ENCODE measurements around the gene TUBB4A. TPM values are rescaled to one million over a fixed set of nuclear protein-coding genes. Genes with fewer than 3 reads are reported as not detected.

The TUBB4A gene
- total RNA-seq, 2 experiments from 2014 or later: 4.8 to 5.1 TPM

DNA sequence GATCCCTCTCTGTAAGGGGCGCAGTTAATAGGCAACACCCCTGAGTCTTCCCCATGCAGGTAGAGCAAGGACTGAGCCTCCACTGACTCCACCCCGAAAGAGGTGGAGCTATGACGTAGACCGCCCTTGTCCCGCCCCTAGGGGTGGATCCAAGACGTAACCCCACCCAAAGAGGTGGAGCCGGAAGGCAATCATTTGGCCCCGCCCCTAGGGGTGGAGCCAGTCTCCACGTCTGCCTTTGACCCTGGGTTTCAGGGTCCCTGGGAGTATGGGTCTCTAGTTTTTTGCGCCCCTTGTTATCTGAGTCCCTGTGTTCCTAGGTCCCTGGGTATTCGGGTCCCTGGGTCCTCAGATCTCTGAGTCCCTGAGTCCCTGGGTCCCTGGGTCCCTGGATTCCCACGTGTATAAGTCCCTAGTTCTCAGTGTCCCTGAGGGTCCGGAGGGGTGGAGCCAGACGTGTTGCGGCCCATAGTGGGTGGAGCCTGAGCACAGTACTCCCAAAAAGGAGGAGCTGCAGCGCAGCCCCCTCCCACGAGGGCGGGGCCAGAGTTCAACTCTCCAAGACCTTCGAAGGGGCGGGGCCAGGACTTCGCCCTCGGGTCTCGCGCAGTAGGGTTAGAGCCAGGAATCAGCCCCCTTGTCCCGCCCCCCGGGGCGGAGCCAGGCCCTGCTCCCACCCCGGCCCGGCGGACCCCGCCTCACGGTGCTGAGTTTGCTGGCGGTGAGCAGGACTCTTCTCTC is 25.8 kb downstream of the TUBB4A start:
- Mint-ChIP-seq H3K4me3 (no peak overlapping the region), H3K27ac (no peak overlapping the region), H3K36me3 (ENCODE audit: low read depth) (peaks cover 20% of the 10 kb centered on the region), H3K9me3 (ENCODE audit: low read depth) (no peaks in the 10 kb centered on the region), H3K27me3 (no peaks in the 10 kb centered on the region), H3K4me1 (peaks cover 16% of the 10 kb centered on the region)
- intact Hi-C loops (cut with DNase I, micrococcal nuclease): loop anchor here in 1 of 2 experiments (1.0 kb wide), 3 partner anchors 16 to 103 kb away; no protein-coding TSS in a partner anchor
- CTCF ChIA-PET: interaction anchor here (1.3 kb wide), 1 partner anchor 387 kb away, joined by 3 read pairs; no protein-coding TSS in a partner anchor
- POLR2A ChIA-PET: interaction anchor here (0.5 kb wide), 1 partner anchor 85 kb away, joined by 12 read pairs; no protein-coding TSS in a partner anchor
- peak; percentile 88 for ATAC-seq
- DNase-seq: peak; percentile 84

GRCh38 chr19:6475321-6476108 is 26.6 kb downstream of the TUBB4A start:
- DNase-seq (no peak), ATAC-seq (no peak)
- no peak overlapping the region for H3K4me3 Mint-ChIP-seq
- peaks cover 12% of the 10 kb centered on the region for H3K4me1 Mint-ChIP-seq
- CTCF ChIA-PET: interaction anchor here (0.5 kb wide), 1 partner anchor 113 kb away, joined by 3 read pairs; no protein-coding TSS in a partner anchor
- intact Hi-C loops (cut with DNase I, micrococcal nuclease): loop anchor here in 1 of 2 experiments (1.0 kb wide), 3 partner anchors 15 to 102 kb away; no protein-coding TSS in a partner anchor
- peaks cover 21% of the 10 kb centered on the region for H3K36me3 Mint-ChIP-seq (ENCODE audit: low read depth)
- H3K9me3 Mint-ChIP-seq (ENCODE audit: low read depth): no peaks in the 10 kb centered on the region
- no peaks in the 10 kb centered on the region for H3K27me3 Mint-ChIP-seq
- no peak overlapping the region for H3K27ac Mint-ChIP-seq
- POLR2A ChIA-PET: no interaction called here

GRCh38 chr19:6473647-6474046 is 28.5 kb downstream of the TUBB4A start:
- Mint-ChIP-seq H3K27me3 (no peaks in the 10 kb centered on the region), H3K36me3 (ENCODE audit: low read depth) (peaks cover 29% of the 10 kb centered on the region), H3K4me1 (peaks cover 3% of the 10 kb centered on the region), H3K9me3 (ENCODE audit: low read depth) (no peaks in the 10 kb centered on the region), H3K4me3 (no peak overlapping the region), H3K27ac (no peak overlapping the region)
- ChIA-PET CTCF (no interaction called here), POLR2A (no interaction called here)
- ATAC-seq (no peak), DNase-seq (no peak)
- intact Hi-C loops (cut with DNase I, micrococcal nuclease): no loop called here

DNA sequence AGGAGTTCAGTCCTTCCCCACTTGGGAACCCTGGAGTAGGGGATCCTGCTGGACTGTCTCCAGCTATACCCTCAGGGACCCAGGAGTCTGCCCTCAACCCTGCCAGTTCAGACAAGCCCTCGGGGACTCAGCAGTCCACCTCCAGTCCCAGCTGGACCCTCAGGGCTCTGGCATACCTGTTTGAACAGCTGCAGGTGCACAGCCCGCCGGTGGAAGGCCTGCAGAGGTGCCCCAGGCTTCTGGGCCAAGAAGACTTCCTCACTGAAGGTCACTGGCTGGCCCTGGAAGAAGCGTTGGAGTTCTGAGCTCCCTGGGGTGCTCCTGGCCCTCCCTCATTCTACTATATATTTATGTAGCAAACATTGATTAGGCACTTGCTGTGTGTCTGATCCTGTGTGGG is 29.4 kb downstream of the TUBB4A start:
- H3K36me3 Mint-ChIP-seq (ENCODE audit: low read depth): peaks cover 35% of the 10 kb centered on the region
- CTCF ChIA-PET: interaction anchor here (0.6 kb wide), 1 partner anchor 38 kb away, joined by 4 read pairs; no protein-coding TSS in a partner anchor
- POLR2A ChIA-PET: no interaction called here

DNA sequence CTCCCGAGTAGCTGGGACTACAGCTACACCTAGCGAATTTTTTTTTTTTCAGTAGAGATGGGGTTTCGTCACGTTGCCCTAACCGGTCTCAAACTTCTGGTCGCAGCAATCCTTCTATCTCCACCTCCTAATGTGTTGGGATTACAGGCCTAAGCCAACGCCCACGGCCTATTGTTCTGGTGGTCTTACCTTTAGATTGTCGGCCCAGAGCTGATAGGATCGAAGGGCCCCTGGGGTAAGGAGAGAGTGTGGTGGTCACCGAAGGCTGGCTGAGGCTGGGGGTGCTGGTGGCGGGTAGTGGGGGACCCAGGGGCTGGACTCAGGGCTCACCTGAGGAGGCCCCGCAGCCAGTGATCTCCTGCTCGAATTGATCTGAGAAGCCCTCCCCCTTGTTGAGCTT is 31.0 kb downstream of the TUBB4A start:
- ChIA-PET POLR2A (interaction anchor here (0.5 kb wide), 1 partner anchor 107 kb away, joined by 3 read pairs; no protein-coding TSS in a partner anchor), CTCF (no interaction called here)
- no peaks in the 10 kb centered on the region for H3K9me3 Mint-ChIP-seq (ENCODE audit: low read depth)
- peaks cover 33% of the 10 kb centered on the region for H3K36me3 Mint-ChIP-seq (ENCODE audit: low read depth)
- no peak overlapping the region for H3K27ac Mint-ChIP-seq
- DNase-seq: no peak
- H3K4me1 Mint-ChIP-seq: peaks cover 3% of the 10 kb centered on the region
- no peaks in the 10 kb centered on the region for H3K27me3 Mint-ChIP-seq
- intact Hi-C loops (cut with DNase I, micrococcal nuclease): no loop called here
- no peak for ATAC-seq
- H3K4me3 Mint-ChIP-seq: no peak overlapping the region

More for the DNA sequence above, 29.4 kb downstream of the TUBB4A start:
- peaks cover 3% of the 10 kb centered on the region for H3K4me1 Mint-ChIP-seq
- H3K27me3 Mint-ChIP-seq: no peaks in the 10 kb centered on the region
- no peak for DNase-seq
- no peak overlapping the region for H3K4me3 Mint-ChIP-seq
- no peaks in the 10 kb centered on the region for H3K9me3 Mint-ChIP-seq (ENCODE audit: low read depth)
- ATAC-seq: no peak
- intact Hi-C loops (cut with DNase I, micrococcal nuclease): no loop called here
- no peak overlapping the region for H3K27ac Mint-ChIP-seq

DNA sequence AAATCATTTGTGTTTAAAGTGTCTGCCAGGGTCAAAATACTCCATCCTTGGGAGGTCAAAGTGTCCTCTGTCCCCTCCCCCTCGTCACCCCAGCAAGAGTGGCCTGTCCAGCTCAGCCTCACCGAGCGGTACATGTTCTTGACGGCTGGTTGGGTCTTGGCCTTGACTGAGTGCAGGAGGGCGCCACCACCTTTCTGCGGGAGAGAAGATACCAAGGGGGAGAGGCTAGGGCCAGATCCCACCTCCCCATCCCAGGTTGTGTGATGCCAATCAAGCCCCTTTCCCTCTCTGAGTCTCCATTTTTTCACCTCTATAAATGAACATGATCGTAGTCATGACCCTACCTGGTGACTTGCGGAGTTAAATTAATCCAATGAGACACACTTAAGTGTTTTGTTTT is 31.9 kb downstream of the TUBB4A start:
- peaks cover 3% of the 10 kb centered on the region for H3K4me1 Mint-ChIP-seq
- H3K27me3 Mint-ChIP-seq: no peaks in the 10 kb centered on the region
- ChIA-PET POLR2A (interaction anchor here (0.7 kb wide), 1 partner anchor 232 kb away, joined by 3 read pairs; no protein-coding TSS in a partner anchor), CTCF (no interaction called here)
- ATAC-seq (no peak), DNase-seq (no peak)
- H3K27ac Mint-ChIP-seq: no peak overlapping the region
- no peaks in the 10 kb centered on the region for H3K9me3 Mint-ChIP-seq (ENCODE audit: low read depth)
- H3K4me3 Mint-ChIP-seq: no peak overlapping the region
- H3K36me3 Mint-ChIP-seq (ENCODE audit: low read depth): peaks cover 29% of the 10 kb centered on the region
- intact Hi-C loops (cut with DNase I, micrococcal nuclease): no loop called here

DNA sequence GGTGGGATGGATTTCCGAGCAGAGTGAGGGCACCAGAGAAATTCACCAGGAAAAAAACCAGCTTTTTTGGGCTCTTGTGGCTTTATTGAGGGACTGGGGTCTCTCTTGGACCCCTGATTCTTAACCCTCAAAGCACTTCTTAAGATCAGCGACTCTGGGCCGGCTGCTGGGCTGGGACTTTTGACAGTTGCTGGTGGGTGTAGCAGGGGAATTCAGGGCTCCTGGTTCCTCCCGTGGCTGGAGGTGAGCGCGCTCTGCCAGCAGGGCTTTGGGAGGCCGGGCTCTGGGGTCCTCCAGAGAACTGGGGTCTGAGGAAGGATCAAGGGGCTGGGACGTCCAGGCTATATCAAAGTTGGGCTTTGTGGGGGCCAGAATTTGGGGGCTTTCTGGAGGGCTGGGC is 34.7 kb downstream of the TUBB4A start:
- Mint-ChIP-seq H3K4me3 (no peak overlapping the region), H3K36me3 (ENCODE audit: low read depth) (peaks cover 19% of the 10 kb centered on the region), H3K27ac (no peak overlapping the region), H3K9me3 (ENCODE audit: low read depth) (no peaks in the 10 kb centered on the region), H3K27me3 (no peaks in the 10 kb centered on the region), H3K4me1 (peaks cover 9% of the 10 kb centered on the region)
- intact Hi-C loops (cut with DNase I, micrococcal nuclease): no loop called here
- DNase-seq: no peak
- POLR2A ChIA-PET: no interaction called here
- CTCF ChIA-PET: interaction anchor here (1.3 kb wide), 1 partner anchor 15 kb away, joined by 4 read pairs; no protein-coding TSS in a partner anchor
- ATAC-seq: no peak

- ChIA-PET POLR2A (no interaction called here), CTCF (interaction anchor here (1.1 to 1.3 kb wide), 2 partner anchors 15 to 56 kb away, joined by 3 to 4 read pairs; no protein-coding TSS in a partner anchor)
- Mint-ChIP-seq H3K27me3 (no peaks in the 10 kb centered on the region), H3K4me1 (peaks cover 9% of the 10 kb centered on the region), H3K9me3 (ENCODE audit: low read depth) (no peaks in the 10 kb centered on the region), H3K4me3 (no peak overlapping the region), H3K27ac (no peak overlapping the region), H3K36me3 (ENCODE audit: low read depth) (peaks cover 19% of the 10 kb centered on the region)
- intact Hi-C loops (cut with DNase I, micrococcal nuclease): no loop called here
- ATAC-seq (no peak), DNase-seq (no peak)
These were observed 35.4 kb downstream of the TUBB4A start for GRCh38 chr19:6466526-6467248.

- H3K36me3 Mint-ChIP-seq (ENCODE audit: low read depth): peaks cover 17% of the 10 kb centered on the region
- H3K4me3 Mint-ChIP-seq: no peak overlapping the region
- peaks cover 9% of the 10 kb centered on the region for H3K4me1 Mint-ChIP-seq
- no peaks in the 10 kb centered on the region for H3K27me3 Mint-ChIP-seq
- H3K27ac Mint-ChIP-seq: no peak overlapping the region
- intact Hi-C loops (cut with DNase I, micrococcal nuclease): no loop called here
- CTCF ChIA-PET: no interaction called here
- H3K9me3 Mint-ChIP-seq (ENCODE audit: low read depth): no peaks in the 10 kb centered on the region
- ATAC-seq (no peak), DNase-seq (no peak)
- POLR2A ChIA-PET: interaction anchor here (0.6 kb wide), 1 partner anchor 127 kb away, joined by 4 read pairs; no protein-coding TSS in a partner anchor
These were observed 36.4 kb downstream of the TUBB4A start for GRCh38 chr19:6465663-6466062.

- peak overlapping the region; percentile 17 for H3K27ac Mint-ChIP-seq
- H3K9me3 Mint-ChIP-seq (ENCODE audit: low read depth): no peaks in the 10 kb centered on the region
- POLR2A ChIA-PET: no interaction called here
- H3K27me3 Mint-ChIP-seq: no peaks in the 10 kb centered on the region
- no peak overlapping the region for H3K4me3 Mint-ChIP-seq
- CTCF ChIA-PET: interaction anchor here (0.5 kb wide), 1 partner anchor 916 kb away, joined by 3 read pairs; no protein-coding TSS in a partner anchor
- intact Hi-C loops (cut with DNase I, micrococcal nuclease): no loop called here
- H3K36me3 Mint-ChIP-seq (ENCODE audit: low read depth): peaks cover 13% of the 10 kb centered on the region
- ATAC-seq (no peak), DNase-seq (no peak)
- peaks cover 11% of the 10 kb centered on the region for H3K4me1 Mint-ChIP-seq
These were observed 37.1 kb downstream of the TUBB4A start for GRCh38 chr19:6465006-6465405.

Data from activated CD4-positive, alpha-beta T cell treated with anti-CD3 and anti-CD28 coated beads for 36 hours (primary cell).